DMS 273 treated with DMSO at 0.1 percent for 48 hours (cell line): ENCODE data around the gene AIG1.

Source experiments
- DNase-seq: peaks from one replicate; lab custom pipeline; 2025; lab: John Stamatoyannopoulos, UW

The AIG1 gene

DNA sequence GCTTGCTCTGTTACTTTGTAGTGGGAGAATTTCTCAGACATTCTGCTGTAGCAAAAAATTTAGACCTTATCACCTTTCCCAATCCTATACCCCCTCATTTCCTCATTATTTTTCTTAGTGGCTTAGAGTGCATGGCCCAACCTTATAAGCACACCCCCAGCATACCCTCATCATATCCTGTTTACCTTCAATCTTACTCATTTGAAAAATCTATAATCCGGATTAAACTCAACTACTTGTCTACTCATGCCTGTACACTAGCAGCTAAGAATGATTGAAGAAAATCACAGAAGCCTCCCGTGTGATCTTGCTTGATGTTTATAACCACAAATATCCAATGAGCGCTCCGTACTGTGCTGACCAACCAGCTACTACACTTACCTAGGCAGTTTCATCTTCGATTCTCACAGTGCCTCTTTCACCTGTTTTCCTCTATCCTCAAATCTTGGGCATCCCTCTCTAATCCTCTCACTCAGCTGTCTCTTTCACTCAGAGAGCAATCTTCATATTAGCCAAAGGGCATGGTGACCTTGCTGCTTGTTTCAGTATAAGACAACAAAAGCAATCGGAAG, 36.6 kb downstream of the AIG1 start:
- no peak for DNase-seq

DNA sequence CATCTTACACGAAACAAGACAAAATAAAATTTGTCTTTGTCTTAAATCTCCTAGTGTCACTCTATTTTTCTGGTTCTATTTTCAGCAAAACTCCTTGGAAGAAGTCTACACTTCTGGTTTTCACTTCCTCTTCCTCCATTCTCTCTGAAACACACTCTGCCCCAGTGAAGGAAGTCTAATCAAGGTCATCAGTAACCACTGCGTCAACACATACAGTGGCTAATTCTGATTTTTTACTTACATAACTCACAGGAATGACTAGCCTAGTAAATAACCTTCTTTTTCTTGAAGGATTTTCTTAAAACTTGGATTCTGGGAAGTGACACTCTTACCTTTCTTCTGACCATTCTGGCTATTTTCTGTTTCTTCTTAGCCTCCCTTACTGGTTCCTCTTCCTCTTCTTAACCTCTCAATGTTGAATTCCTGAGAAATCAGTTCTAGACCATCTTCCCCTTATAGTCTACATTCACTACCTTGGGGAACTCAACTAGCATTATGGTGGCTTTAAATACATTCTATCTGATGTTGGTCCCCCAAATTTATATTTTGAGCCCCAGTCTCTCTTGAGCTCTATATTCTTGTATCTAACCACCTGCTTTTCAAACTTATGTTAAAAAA, 37.5 kb downstream of the AIG1 start:
- DNase-seq = no peak

- DNase-seq = no peak
Observed at GRCh38 chr6:143099647-143100046, 39.0 kb downstream of the AIG1 start.

DNA sequence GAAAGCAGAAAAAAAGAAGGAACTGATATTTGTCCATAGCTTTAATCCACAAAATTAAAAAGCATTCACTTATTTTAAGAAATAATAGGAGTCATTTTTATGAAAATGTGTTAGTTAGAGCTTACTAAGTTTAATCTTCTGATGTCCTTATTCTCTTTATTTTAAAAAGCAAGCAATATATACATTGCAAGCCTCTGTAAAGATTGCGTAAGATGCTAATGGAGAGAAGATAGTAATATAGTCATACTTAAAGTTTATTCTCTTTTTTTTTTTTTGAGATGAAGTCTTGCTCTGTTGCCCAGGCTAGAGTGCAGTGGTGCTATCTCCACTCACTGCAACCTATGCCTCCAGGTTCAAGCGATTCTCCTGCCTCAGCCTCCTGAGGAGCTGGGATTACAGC, 39.7 kb downstream of the AIG1 start:
- DNase-seq = no peak

GRCh38 chr6:143103916-143104315, 43.2 kb downstream of the AIG1 start:
- DNase-seq = no peak

DNA sequence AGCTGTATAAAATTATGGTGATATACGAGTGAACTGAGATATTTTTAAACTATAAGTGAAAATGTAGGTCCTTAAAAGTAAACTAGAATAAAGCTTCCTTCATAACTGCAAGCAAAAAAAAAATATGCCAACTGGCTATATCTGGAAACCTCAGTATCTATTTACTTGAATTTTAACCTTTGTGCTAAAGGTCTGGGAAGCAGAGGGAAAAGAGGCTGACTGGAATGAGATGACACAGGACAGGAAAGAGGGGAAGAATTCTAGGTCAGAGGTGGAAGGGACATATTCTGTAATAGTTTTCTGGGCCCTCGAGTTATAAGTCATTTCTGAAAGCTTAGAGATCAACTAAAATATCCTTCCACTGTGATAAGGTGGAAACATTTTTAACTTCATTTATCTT, 46.8 kb downstream of the AIG1 start:
- DNase-seq = no peak

- DNase-seq = no peak
Observed at GRCh38 chr6:143107911-143108761, 47.4 kb downstream of the AIG1 start.

DNA sequence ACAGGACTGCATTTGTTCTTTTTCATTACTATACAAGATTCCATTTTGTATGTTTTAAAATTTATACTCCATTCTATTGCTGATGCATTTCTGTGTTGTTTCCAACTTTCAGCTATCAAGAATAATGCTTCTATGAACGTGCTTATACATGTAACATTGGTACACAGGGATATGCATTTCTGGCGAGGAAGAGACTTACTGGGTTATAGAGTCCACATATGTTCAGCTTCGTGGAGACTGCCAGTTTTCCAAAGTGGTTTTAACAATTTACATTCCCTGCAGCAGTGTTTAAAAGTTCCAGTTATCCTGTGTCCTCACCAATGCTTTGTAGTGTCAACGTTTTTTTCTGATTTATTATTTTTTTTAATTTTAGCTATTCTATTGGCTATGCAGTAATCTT, 48.5 kb downstream of the AIG1 start:
- DNase-seq = no peak

DNA sequence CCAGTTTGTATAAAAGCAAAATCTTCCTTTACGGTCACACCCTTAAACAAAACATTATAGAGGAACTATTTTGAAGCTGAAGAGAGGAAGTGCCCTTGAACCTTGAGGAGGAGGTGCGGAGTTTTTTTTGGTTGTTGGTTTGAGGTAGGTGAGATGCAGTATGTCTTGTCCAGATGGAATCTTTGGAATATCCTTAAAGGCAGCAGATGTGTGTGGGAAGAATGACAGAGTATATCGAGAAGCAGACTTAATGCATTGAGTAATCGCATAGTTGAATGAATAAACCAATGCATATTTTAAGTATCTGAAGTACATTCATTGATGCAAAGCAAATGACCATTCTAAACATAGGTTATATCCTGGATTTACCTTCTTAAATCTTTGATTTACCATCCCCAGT, 49.9 kb downstream of the AIG1 start:
- DNase-seq = no peak

DNA sequence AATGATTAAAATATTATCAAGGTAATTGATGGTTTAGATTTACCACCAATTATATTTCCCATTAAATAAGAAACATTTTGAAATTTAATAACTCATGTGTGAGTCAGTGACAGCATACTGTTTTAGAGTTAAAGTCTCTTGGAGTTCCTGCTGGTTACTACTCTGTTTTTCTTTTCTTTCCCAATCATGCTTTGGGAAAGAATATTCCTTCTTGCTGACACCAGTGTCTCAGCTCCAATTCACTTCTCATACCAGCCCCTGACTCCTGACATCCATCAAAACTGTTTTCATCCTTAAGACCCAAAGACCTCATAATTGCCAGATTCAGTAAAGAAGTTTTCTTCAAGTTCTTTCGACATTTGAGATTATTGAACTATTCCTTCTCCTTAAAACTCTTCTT, 50.3 kb downstream of the AIG1 start:
- DNase-seq = no peak

GRCh38 chr6:143111443-143111842, 50.8 kb downstream of the AIG1 start:
- DNase-seq = no peak

GRCh38 chr6:143112084-143112768, 51.5 kb downstream of the AIG1 start:
- no peak for DNase-seq

GRCh38 chr6:143112837-143113236, 52.1 kb downstream of the AIG1 start:
- no peak for DNase-seq

GRCh38 chr6:143115728-143116127, 55.0 kb downstream of the AIG1 start:
- no peak for DNase-seq

DNA sequence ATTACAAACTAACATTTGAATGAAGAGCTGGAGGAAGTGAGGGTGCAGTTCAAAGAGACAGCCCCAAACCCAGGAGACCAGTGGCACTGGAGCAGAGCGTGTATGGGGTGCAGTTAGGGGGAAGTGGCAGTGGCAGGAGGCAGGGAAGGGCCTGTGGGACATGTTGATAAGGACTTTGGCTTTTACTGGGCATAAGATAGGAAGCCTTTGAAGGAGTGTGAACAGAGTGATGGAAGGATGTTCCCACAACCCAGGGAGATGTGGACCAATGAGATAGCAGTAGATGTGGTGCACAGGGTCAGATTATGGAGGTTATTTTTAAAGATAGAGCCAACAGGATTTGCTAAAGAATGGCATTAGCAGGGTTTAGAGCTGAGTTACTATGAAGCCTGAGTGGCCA, 56.4 kb downstream of the AIG1 start:
- no peak for DNase-seq

- DNase-seq = no peak
Observed at GRCh38 chr6:143119260-143119659, 58.6 kb downstream of the AIG1 start.

- DNase-seq = no peak
Observed at GRCh38 chr6:143123081-143123480, 62.4 kb downstream of the AIG1 start.

GRCh38 chr6:143123941-143124340, 63.3 kb downstream of the AIG1 start:
- DNase-seq = no peak

DNA sequence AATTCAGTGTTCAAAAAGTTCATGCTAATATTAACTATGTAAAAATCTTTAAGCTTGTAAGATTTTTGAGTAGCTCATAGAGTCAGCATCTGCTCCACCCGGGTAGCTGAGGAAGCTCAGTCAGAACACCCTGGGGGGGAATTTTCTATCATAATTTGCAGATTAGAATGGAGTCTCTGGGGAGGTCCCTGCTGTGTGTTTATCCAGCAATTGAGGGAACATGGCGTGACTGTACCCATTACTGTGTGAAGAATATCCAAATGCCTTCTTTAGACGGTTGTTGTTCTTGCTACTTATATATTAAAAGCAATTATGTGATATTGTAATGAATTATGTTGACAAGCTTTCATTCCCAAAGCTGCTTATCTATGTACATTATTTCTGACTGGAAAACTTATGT, 64.8 kb downstream of the AIG1 start:
- no peak for DNase-seq

- DNase-seq = no peak
Observed at GRCh38 chr6:143125864-143126573, 65.3 kb downstream of the AIG1 start.

DNA sequence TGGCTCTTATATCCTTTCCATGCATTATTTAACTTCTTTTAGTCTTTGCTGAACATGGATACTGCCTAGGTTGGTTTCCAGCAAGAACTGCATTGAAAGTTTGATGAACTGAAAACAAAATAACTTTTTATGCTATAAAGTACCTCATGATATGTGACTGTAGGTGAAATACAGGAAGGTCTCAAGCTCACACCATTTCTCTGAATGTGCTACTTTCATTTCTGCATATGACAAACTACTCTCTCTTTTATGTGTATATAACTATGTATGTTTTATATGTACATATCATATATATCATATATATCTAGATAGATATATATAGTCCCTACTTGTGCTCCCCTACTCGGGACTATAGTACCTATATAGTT, 65.9 kb downstream of the AIG1 start:
- DNase-seq = no peak
